ENCODE measurements around the gene RILPL1.

DNA sequence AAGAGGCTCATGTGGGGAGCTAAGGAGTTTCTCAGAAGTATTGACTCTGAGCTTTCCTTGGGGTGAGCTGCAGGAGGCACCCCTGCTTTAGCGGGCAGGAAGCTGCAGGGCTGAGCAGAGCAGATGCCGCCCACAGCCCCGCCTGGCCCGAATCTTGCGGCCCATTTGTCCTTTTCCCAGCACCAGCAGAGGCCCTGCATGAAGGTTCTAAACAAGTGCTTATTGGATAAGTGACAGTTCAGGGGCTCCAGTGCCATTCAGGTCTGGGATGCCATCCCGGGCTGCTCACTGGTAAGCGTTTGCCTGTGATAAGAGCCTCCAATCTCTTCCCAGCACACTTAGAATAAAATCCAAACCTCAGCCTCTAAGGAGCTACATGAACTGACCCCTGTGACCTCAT lies 11.4 kb downstream of the RILPL1 start:
- TF ChIP-seq EZH2phosphoT487 (IDR thresholded peaks at IDR 0.05; ENCODE audit: borderline replicate concordance, low read depth, low read length): no peak
- no peak for TF ChIP-seq CTCF (conservative IDR thresholded peaks at IDR 0.05; ENCODE audit: low read length)
